Karpas-422 (cell line): ENCODE measurements around the gene PPFIA2. TPM values are rescaled to one million over a fixed set of nuclear protein-coding genes. Genes with fewer than 3 reads are reported as not detected.
"Not testable (repeated sequence)": the region's sequence is repeated elsewhere in the genome, so short reads cannot be mapped to it uniquely, and the experiment has no call there.

ENCODE experiments used
- DNase-seq: peaks from one replicate; pipeline ENCODE4 v3.0.0-alpha.2; 2015
- H2AFZ ChIP-seq: fragments of 200-600 bp; sonication (generic); 2 replicates; pipeline ENCODE4 v1.6.1; 2014; ENCODE audit warnings: antibody characterized with exemption, low read length, mixed read lengths
- H3K27ac ChIP-seq: fragments of 200-600 bp; sonication (generic); 2 replicates; pipeline ENCODE4 v1.5.1; 2014; ENCODE audit warnings: mild to moderate bottlenecking, low read length, moderate library complexity
- H3K27me3 ChIP-seq: fragments of 200-600 bp; sonication (generic); 2 replicates; pipeline ENCODE4 v1.6.1; 2014; ENCODE audit warnings: low read length, mixed read lengths
- H3K36me3 ChIP-seq: fragments of 200-600 bp; sonication (generic); 2 replicates; pipeline ENCODE4 v1.6.1; 2014; ENCODE audit warnings: low read length, mixed read lengths; ENCODE audit not compliant: insufficient read depth
- H3K4me1 ChIP-seq: fragments of 200-600 bp; sonication (generic); 2 replicates; pipeline ENCODE4 v1.6.1; 2014; ENCODE audit warnings: mild to moderate bottlenecking, low read length, mixed read lengths
- H3K4me2 ChIP-seq: fragments of 200-600 bp; sonication (generic); 2 replicates; pipeline ENCODE4 v1.6.1; 2014; ENCODE audit warnings: low read length, low read depth, mild to moderate bottlenecking; ENCODE audit not compliant: poor library complexity, severe bottlenecking
- H3K4me3 ChIP-seq: fragments of 200-600 bp; sonication (generic); 2 replicates; pipeline ENCODE4 v1.5.1; 2014; ENCODE audit warnings: mild to moderate bottlenecking, antibody characterized with exemption, low read length, mixed read lengths
- H3K79me2 ChIP-seq: fragments of 200-600 bp; sonication (generic); 2 replicates; pipeline ENCODE4 v1.6.1; 2014; ENCODE audit warnings: mild to moderate bottlenecking, low read length, mixed read lengths
- H3K9ac ChIP-seq: fragments of 200-600 bp; sonication (generic); 2 replicates; pipeline ENCODE4 v1.6.0; 2014; ENCODE audit warnings: low read length
- H3K9me2 ChIP-seq: fragments of 200-600 bp; sonication (generic), shearing (Covaris generic); replicated peaks from 2 replicates; pipeline ENCODE4 v1.6.0; 2014; ENCODE audit warnings: mild to moderate bottlenecking, low read length, moderate library complexity; ENCODE audit not compliant: insufficient read depth
- H3K9me3 ChIP-seq: fragments of 300-700, 200-600 bp; sonication (generic); 2 replicates; pipeline ENCODE4 v1.6.1; 2014; ENCODE audit warnings: low read length, mixed read lengths
- H4K20me1 ChIP-seq: fragments of 200-600 bp; sonication (generic); 2 replicates; pipeline ENCODE4 v1.6.1; 2014; ENCODE audit warnings: mild to moderate bottlenecking, antibody characterized with exemption, low read length, low read depth; ENCODE audit not compliant: insufficient read depth
- total RNA-seq: library from RNA; depleted of rRNA; stranded (reverse); fragments of >200 nt; shearing (Covaris generic); gene quantifications from 2 replicates; pipeline ENCODE4 v1.2.3, GENCODE V29; 2014; ENCODE audit warnings: low replicate concordance

Gene PPFIA2
- total RNA-seq, 1 experiment from 2014 or later, result not detected

DNA sequence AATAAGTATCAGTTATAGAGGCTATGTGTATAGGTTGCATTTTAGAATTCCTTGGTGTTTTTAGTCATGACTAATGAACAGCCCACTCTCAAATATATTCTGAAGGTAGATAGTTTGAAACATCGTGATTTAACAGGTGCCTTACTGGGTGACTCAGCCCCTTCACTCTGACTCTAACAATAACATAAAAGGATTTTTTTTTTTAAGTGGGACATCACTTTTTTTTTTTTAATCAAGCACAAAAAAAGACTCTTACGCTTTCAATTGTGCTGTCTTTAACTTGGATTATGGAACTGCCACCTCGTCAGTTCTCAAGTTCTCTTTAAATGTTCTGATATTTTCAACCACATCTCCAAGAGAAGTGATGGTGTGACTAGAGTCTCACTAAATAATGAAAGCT lies 46.6 kb downstream of the PPFIA2 start:
- Histone ChIP-seq H3K27ac (no peak overlapping the region), H3K4me1 (no peaks in the 10 kb centered on the region), H3K79me2 (no peaks in the 10 kb centered on the region), H3K4me2 (no peak overlapping the region), H3K27me3 (no peaks in the 10 kb centered on the region), H3K9me2 (no peaks in the 10 kb centered on the region), H4K20me1 (no peaks in the 10 kb centered on the region), H3K36me3 (no peaks in the 10 kb centered on the region), H3K4me3 (no peak overlapping the region), H3K9ac (no peak overlapping the region), H3K9me3 (peaks cover 7% of the 10 kb centered on the region; the same call in 1 of the 2 replicates), H2AFZ (no peak overlapping the region)
- no peak for DNase-seq

DNA sequence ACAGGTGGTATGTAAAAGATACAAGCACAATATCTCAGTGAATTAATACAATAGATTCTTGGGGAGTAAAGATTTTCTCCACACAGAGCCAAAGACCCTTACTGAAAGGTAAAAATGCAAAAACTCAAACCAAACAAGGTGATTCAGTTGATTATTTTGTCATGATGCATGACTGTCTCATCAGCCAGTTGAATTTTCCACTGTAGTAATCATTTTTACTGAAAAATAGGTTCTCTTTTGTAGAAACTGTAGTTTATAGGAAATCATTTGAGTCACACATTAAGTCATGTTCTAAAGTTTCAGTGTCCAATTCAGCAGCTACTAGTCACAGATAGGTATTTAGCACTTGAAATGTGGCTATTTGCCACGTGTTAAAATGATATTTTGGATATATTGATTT lies 53.6 kb downstream of the PPFIA2 start:
- Histone ChIP-seq H4K20me1 (no peaks in the 10 kb centered on the region), H3K36me3 (no peaks in the 10 kb centered on the region), H3K79me2 (no peaks in the 10 kb centered on the region), H3K27me3 (no peaks in the 10 kb centered on the region), H3K9me2 (no peaks in the 10 kb centered on the region; the same call in 1 of the 2 replicates), H3K27ac (no peak overlapping the region), H2AFZ (no peak overlapping the region), H3K9me3 (peaks cover 3% of the 10 kb centered on the region; the same call in 1 of the 2 replicates), H3K4me1 (no peaks in the 10 kb centered on the region), H3K9ac (no peak overlapping the region), H3K4me2 (no peak overlapping the region), H3K4me3 (no peak overlapping the region)
- no peak for DNase-seq

DNA sequence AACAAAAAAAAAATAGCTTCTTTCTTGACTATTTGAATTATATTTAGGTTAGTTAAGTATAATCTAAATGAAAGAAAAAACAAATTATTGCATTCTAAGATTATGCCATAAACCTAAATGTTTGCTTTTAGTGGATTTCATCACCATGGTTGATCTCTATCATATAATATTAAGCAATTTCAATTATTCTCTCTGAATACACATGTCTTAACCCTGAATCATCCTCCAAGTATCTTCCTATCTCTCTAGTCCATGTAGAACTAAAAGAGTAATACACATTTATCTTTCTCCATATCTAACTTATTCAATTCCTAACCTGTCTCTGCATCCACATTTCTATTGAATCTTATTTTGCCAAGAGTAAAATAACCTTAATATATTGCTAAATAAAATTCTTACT lies 59.6 kb downstream of the PPFIA2 start:
- no peak overlapping the region for H3K4me2 ChIP-seq
- no peak overlapping the region for H3K27ac ChIP-seq
- no peaks in the 10 kb centered on the region; the same call in 1 of the 2 replicates for H3K9me2 ChIP-seq
- no peaks in the 10 kb centered on the region for H3K79me2 ChIP-seq
- peaks cover 11% of the 10 kb centered on the region for H3K9me3 ChIP-seq
- no peak overlapping the region for H2AFZ ChIP-seq
- H3K4me3 ChIP-seq, result no peak overlapping the region
- no peak for DNase-seq
- H3K9ac ChIP-seq, result no peak overlapping the region
- no peaks in the 10 kb centered on the region for H3K27me3 ChIP-seq
- H3K4me1 ChIP-seq, result no peaks in the 10 kb centered on the region
- H4K20me1 ChIP-seq, result no peaks in the 10 kb centered on the region
- H3K36me3 ChIP-seq, result no peaks in the 10 kb centered on the region

DNA sequence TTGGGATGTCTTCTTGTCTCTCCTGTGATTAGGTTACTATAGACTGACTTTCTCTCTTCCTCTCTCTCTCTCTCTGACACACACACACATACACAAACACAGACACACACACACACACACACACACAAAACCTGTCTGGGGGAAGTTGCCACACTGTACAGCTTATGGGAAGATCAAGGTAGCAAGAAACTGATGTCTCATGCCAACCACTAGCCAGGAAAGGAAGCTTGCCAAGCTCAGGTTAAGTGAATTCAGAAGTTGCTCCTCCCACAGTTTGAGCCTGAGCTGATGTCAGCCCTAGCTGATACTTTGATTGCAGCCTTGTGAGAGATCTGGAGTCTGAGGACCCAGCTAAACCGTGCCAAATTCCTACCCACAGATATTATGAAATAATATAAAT lies 67.1 kb downstream of the PPFIA2 start:
- Histone ChIP-seq H3K9ac (no peak overlapping the region), H3K4me3 (no peak overlapping the region), H3K9me2 (no peaks in the 10 kb centered on the region), H3K4me1 (no peaks in the 10 kb centered on the region), H4K20me1 (no peaks in the 10 kb centered on the region), H3K4me2 (no peak overlapping the region), H3K36me3 (no peaks in the 10 kb centered on the region), H3K9me3 (peaks cover 11% of the 10 kb centered on the region; the same call in 1 of the 2 replicates), H3K79me2 (no peaks in the 10 kb centered on the region), H2AFZ (no peak overlapping the region), H3K27ac (no peak overlapping the region), H3K27me3 (no peaks in the 10 kb centered on the region)
- DNase-seq, result no peak

DNA sequence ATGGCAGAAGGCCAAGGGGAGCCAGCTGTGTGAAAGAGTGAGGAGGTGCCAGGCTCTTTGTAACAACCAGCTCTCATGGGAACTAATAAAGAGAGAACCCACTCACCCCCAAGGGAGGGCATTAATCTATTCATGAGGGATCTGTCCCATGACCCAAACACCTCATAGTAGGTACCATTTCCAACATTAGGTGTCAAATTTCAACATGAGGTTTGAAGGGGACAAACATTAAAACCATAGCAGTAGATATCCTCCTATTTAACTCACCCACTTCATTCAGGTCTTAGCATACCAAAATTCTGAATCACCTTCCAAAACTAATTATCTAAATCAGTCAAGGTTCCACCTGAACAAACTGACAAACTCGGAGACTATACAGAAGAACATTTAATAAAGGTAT lies 75.3 kb downstream of the PPFIA2 start:
- Histone ChIP-seq H4K20me1 (no peaks in the 10 kb centered on the region), H3K4me2 (no peak overlapping the region), H3K9ac (no peak overlapping the region), H3K9me3 (no peaks in the 10 kb centered on the region), H3K27ac (no peak overlapping the region), H3K27me3 (no peaks in the 10 kb centered on the region), H3K4me3 (no peak overlapping the region), H3K4me1 (no peaks in the 10 kb centered on the region), H3K36me3 (no peaks in the 10 kb centered on the region), H3K79me2 (no peaks in the 10 kb centered on the region), H2AFZ (no peak overlapping the region), H3K9me2 (no peaks in the 10 kb centered on the region)
- DNase-seq, result no peak

DNA sequence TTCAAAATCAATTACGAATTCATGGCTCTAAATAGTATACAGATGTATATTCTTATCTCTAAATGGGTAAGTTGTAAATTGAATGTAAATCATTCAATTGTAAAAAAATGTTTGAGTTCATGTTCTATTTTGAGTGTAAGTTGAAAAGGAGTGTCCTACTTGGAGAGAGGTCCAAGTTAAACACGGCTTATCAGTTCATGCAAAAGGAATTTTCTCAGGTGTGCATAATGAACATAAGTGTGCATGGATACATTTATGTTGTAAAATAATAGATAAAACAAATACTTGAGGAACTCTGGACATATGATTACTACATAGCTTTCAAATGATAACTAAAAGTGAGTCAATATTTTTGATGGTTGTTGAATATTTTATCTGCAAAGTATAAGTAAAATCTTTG lies 79.5 kb downstream of the PPFIA2 start:
- Histone ChIP-seq H3K9ac (no peak overlapping the region), H3K36me3 (no peaks in the 10 kb centered on the region)
- DNase-seq, result no peak

DNA sequence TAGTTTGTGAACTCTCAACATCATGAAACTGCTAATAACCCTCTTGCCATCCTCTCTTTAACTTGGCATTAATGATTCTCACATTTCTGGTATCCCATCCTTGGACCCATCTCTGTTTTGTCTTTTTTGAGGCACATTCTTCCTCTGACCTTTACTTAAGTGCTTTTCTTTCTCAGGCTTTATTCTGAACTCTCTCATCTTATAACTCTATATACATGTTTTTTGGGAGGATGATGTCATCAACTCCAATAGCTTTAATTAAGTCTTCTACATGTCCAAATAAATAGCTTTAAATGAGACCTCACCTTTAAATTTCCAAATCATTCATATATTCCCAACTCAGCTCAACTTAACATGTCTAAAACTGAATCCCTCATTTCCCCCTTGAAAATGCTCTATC lies 88.4 kb downstream of the PPFIA2 start:
- Histone ChIP-seq H3K9me3 (no peaks in the 10 kb centered on the region), H3K36me3 (no peaks in the 10 kb centered on the region), H3K27ac (no peak overlapping the region), H3K4me3 (no peak overlapping the region), H3K4me1 (no peaks in the 10 kb centered on the region), H3K9me2 (no peaks in the 10 kb centered on the region), H3K27me3 (no peaks in the 10 kb centered on the region), H3K4me2 (no peak overlapping the region), H3K9ac (no peak overlapping the region), H4K20me1 (no peaks in the 10 kb centered on the region), H2AFZ (no peak overlapping the region), H3K79me2 (no peaks in the 10 kb centered on the region)
- no peak for DNase-seq

More for the DNA sequence above, 79.5 kb downstream of the PPFIA2 start:
- H3K27ac ChIP-seq, result no peak overlapping the region
- H3K27me3 ChIP-seq, result no peaks in the 10 kb centered on the region
- H3K79me2 ChIP-seq, result no peaks in the 10 kb centered on the region
- no peaks in the 10 kb centered on the region for H4K20me1 ChIP-seq
- no peaks in the 10 kb centered on the region for H3K4me1 ChIP-seq
- no peak overlapping the region for H3K4me3 ChIP-seq
- H3K4me2 ChIP-seq, result no peak overlapping the region
- H3K9me3 ChIP-seq, result no peaks in the 10 kb centered on the region
- H2AFZ ChIP-seq, result no peak overlapping the region
- no peaks in the 10 kb centered on the region for H3K9me2 ChIP-seq

DNA sequence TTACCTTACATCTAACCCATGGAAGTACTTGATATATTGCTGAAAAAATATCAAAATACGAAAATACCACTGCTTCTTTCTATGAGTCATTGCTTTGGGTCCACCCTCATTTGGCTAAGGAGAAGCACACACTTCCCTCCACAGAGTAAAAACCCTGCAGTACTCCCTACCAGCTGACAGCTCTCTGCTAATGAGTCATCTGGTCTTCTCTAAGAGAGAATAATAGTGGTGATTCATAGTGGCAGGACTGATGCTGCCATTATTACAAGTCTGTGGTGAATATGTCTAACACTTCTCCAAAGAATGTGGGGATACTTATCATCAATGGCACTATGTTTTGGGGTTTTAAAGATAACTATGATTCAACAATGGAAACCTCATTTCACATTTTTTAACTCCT lies 90.7 kb downstream of the PPFIA2 start:
- Histone ChIP-seq H4K20me1 (no peaks in the 10 kb centered on the region), H3K9me3 (no peaks in the 10 kb centered on the region), H3K36me3 (no peaks in the 10 kb centered on the region), H3K4me3 (no peak overlapping the region), H3K4me1 (no peaks in the 10 kb centered on the region), H3K4me2 (no peak overlapping the region), H3K9me2 (no peaks in the 10 kb centered on the region), H3K79me2 (no peaks in the 10 kb centered on the region), H3K27me3 (no peaks in the 10 kb centered on the region), H2AFZ (no peak overlapping the region), H3K9ac (no peak overlapping the region), H3K27ac (no peak overlapping the region)
- DNase-seq, result no peak

DNA sequence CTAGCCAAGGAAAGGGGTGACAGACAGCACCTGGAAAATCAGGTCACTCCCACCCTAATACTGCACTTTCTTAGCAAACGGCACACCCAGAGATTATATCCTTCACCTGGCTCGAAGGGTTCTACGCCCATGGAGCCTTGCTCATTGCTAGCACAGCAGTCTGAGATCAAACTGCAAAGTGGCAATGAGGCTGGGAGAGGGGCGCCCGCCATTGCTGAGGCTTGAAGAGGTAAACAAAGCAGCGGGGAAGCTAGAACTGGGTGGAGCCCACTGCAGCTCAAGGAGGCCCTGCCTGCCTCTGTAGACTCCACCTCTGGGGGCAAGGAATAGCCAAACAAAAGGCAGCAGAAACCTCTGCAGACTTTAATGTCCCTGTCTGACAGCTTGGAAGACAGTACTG lies 99.8 kb downstream of the PPFIA2 start:
- not testable (repeated sequence) for H3K4me3 ChIP-seq, H3K9me3 ChIP-seq, H3K4me1 ChIP-seq, H3K4me2 ChIP-seq, H3K9ac ChIP-seq, H3K27ac ChIP-seq, H2AFZ ChIP-seq, H3K27me3 ChIP-seq, H3K36me3 ChIP-seq, DNase-seq, H3K9me2 ChIP-seq, H4K20me1 ChIP-seq, H3K79me2 ChIP-seq
